ENCODE data around the gene TBC1D16. TPM values are rescaled to one million over a fixed set of nuclear protein-coding genes. Genes with fewer than 3 reads are reported as not detected.
"Not testable (repeated sequence)": the region's sequence is repeated elsewhere in the genome, so short reads cannot be mapped to it uniquely, and the experiment has no call there.

The TBC1D16 gene
- total RNA-seq, 2 donors from 2014 or later, result 29.9 to 30.9 TPM

DNA sequence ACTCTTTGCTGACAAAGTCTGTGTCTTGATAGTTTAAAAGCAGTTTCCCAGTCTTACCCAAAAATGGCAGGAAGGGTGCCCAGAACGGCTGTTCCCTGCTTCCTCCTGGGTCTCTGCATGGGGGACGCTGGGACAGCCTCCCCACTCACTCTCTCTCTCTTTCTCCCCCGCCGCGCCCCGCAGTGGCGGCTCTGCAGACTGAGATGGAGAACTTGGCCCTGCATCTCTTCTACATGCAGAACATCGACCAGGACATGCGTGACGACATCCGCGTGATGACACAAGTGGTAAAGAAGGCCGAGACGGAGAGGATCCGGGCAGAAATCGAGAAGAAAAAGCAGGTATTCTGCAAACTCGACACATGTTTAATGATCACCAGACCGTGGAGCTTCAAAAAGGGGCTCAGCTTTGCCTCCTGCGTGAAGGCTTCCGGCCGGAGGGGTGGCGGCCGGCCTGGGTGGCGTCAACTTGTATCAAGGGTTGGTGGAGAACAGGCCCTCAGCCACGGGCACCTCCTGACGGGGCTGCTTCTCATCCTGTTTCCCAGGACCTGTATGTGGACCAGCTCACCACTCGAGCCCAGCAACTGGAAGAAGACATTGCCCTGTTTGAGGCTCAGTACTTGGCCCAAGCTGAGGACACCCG, 22.8 kb upstream of the TBC1D16 start:
- DNase-seq, result no peak
- intact Hi-C loops (cut with DNase I), result no loop called here
- no peak for ATAC-seq

DNA sequence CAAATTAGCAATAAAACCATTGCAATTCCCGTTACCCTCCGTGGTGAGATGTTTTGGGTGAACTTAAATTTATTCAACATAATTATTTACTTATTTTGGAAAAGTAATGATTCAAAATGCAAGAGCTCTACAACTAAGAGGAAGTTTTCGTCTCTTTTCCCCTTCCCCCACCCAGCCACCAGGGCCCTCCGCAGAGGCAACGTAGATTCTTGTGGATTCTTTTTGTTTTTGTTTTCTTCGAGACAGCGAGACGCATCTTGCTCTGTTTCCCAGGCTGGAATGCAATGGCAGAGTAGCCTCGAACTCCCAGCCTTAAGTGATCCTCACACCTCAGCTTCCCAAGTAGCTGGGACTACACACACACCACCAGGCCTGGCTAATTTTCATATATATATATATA, 19.9 kb upstream of the TBC1D16 start:
- intact Hi-C loops (cut with DNase I), result no loop called here
- ATAC-seq (no peak), DNase-seq (no peak)

DNA sequence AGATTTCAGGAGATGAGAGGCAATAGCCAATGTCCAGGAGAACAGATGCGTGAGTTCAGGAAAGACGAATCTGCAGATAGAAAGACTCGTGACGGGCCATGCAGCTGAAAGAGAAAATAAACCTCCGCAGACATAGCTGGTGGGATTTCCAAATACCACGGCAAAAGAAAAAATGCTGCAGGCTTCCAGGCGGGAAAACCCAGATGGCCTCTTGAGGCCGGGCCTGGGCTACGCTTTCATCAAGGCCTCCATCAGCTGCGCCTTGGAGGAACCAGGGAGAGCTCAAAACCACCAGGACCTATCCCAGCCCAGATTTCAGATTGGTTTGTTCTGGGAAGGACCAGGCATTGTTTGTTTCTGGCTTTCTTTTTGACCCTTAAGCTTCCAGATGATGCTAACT, 17.4 kb upstream of the TBC1D16 start:
- ATAC-seq (no peak), DNase-seq (no peak)
- intact Hi-C loops (cut with DNase I), result no loop called here

DNA sequence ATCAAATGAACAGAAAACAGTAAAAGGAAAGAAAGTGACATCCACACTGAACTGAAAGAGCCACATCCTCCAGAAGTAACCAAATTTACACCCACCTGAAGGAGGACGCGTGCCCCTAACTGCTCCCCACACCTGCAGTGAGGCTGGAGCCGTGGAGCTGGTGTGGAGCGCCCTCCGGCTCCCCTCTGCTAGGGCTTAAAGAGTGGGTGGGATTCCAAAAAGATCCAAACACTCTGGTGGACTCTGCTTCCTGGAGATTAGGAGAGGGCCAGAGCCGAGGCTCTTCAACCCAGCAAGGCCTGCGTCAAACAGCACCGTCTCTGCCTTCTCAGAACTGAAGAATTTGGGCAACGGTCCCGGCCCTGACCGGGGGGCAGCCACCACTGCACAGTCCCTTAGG, 16.0 kb upstream of the TBC1D16 start:
- no peak for DNase-seq
- intact Hi-C loops (cut with DNase I), result no loop called here
- ATAC-seq, result no peak

DNA sequence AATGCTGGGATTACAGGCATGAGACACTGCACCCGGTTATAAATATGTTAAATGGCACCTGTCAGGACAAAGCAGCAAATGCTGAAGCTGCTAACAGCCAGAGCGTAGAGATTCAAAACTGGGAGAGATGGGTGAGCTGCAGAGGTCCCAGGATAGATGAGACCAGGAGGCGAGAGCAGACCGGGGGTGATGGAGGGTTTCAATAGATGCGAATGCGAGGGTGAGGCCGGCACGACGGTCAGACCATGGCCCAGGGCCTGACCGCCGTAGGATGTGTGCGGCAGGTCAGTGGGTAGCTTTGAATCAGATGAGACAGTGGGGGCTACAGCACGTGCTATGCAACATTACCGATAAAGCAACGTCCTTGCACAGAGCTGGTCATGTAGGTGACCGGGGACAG, 15.0 kb upstream of the TBC1D16 start:
- intact Hi-C loops (cut with DNase I), result no loop called here
- no peak for DNase-seq
- no peak for ATAC-seq

DNA sequence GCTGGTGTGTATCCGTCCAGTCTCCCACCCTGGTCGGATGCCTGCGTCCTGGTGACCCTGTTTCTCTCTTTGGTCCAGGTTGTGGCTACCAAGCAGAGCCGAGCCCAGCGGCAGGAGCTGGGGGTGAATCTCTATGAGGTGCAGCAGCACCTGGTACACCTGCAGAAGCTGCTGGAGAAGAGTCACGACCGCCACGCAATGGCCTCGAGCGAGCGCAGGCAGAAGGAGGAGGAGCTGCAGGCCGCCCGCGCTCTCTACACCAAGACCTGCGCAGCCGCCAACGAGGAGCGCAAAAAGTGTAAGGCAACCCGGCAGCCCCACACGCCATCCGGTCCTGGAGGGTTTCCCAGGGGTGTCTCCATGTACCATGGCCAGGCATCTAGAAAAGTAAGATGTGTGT, 14.3 kb upstream of the TBC1D16 start:
- intact Hi-C loops (cut with DNase I), result no loop called here
- DNase-seq, result no peak
- ATAC-seq, result no peak

DNA sequence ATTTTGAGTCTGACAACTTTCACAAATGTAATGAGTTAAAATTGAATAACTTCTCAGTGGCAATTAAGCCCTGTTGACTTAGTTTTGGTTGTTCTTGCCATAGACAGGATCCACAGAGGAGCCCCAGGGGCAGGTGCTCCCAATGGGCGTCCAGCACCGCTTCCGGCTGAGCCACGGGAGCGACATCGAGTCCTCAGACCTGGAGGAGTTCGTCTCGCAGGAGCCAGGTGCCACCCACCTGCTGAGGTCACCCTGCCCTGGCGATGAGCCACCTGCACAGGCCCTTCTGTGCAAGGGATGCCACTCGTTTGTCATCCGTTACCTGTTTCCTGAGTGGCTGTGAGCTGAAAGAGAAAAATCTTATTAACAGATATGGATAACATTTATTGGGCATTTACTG, 11.5 kb upstream of the TBC1D16 start:
- intact Hi-C loops (cut with DNase I), result no loop called here
- DNase-seq, result no peak
- ATAC-seq, result no peak

DNA sequence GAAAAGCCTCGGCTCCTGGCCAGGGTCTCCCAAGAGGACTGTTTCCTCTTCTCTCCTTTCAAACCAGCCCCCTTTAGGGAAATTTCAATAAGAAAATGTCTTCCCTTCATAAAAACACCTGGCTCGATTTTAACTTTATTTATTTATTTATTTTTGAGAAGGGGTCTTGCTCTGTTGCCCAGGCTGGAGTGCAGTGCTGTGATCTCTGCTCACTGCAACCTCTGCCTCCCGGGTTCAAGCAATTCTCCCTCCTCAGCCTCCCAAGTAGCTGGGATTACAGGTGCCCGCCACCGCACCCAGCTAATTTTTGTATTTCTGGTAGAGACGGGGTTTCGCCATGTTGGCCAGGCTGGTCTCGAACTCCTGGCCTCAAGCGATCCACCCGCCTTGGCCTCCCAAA, 11.0 kb upstream of the TBC1D16 start:
- DNase-seq; ATAC-seq; intact Hi-C loops (cut with DNase I): not testable (repeated sequence)

DNA sequence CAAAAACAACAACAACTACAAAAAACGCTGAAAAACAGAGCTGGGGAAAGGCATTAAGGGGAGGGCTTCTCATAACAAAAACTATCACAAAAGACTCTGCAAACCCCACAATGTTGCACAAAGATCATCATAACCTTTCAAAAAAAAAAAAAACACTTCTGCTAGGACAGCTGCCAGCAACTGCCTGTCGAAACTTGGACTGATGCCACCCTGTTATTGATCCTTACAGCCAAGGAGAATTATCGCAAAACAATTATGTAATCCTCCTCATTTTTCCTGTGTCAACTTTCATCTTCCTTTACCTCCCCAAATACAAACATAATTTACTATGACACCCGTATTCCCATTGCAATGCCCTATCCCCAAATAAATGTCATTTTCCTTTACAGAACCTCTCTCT, 10.0 kb upstream of the TBC1D16 start:
- ATAC-seq, result no peak
- intact Hi-C loops (cut with DNase I), result no loop called here
- DNase-seq, result no peak

DNA sequence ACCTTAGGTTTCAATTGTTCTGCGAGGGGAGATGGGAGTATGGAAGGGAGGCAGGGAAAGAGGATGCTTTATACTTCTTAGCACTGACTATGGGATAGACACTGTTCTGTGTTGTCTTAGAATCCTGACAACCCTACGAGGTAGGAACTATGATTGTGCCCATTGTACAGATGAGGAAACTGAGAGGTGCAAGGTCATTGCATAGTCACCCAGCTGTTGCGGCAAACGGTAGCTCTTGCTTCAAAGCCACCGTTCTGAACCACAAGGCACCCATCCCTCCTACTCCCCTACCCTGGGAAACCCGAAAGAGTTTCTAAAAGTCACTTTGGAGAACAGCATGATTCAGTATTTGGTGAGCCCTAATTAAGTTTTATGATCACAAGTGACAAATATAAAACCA, 8.3 kb upstream of the TBC1D16 start:
- DNase-seq (no peak), ATAC-seq (no peak)
- intact Hi-C loops (cut with DNase I), result no loop called here

DNA sequence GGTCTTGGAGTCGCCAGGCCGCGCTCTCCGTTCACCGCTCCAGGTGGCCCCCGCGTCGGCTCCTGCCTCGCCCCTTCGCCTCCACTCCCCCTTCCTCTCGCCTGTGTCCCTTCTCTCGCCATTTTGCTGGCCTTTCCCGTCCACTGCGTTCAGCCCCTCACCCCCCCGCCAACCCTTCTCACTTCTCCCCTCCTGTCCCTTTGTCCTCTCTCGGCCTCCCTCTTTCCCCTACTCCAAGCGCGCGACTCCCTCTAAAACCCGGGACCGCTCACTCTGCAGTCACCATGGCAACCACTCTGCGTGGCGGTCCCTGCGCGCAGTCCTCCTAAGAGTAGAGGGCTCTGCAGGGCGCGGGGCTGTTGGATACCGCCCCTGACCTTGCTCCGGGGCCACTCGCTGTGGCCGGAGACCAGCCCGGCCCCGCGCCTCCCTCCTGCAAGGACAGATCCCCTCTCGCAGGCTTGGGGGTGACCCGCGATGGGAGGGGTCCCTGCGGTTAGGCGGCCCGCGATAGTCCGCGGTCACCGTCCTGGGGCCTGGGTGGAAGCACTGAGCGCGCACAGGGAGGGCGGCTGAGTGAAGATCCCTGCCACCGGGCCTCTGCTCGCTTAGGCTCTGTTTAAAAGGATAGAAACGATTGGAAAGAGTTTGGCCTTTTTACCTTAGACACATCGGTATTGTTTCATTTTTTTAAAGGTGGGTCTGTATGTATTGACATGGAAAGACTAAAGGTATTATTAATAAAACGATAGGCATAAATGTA, 1.2 kb upstream of the TBC1D16 start:
- peak; percentile 28 to 38 for ATAC-seq
- no peak for DNase-seq
- intact Hi-C loops (cut with DNase I), result no loop called here

DNA sequence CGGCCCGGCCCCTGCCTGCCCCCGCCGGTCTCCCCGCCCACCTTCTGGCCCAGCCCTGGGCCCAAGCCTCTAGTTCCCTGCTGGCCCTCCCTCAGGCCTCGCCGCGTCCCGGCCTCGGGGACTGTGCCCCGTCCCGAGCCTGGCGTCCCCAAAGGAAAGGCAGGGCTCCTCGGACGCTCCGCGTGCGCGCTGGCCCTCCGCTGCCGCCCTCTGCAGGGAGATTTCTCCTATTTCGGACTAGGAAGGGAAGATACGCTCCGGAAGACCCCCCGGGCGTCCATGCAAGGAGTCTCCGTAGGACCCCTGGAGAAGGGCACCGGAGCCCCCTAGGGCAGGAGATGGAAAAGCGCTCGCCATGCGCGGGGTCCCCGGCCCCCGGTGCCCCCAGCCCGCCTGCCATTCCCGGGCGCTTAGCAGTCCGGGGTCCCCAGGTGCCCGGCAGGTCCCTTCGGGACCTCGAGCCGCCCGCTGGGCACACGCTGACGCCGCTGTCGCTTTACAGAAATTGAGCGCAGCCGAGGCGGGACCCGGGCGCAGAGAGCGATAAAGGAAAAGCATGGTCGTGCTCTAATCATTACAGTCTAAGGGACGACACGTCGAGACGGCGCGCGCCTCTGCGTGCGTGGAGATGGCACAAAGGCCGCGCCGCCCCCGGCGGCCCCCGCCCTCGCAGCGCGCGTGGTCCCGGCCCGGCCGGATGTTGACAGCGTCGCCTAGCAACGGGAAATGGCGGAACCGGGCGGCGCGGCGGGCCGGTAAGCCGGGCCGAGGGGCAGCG, 454 bp upstream of the TBC1D16 start, which contains the start of gene CCDC40:
TSS of gene CCDC40 (plus strand) at position 706 of the 778 bp plus-strand sequence. CDS start at position 727, 21 bp downstream.
- ATAC-seq, result peak; percentile 96 to 97
- intact Hi-C loops (cut with DNase I), result no loop called here
- DNase-seq, result peak; percentile 91

DNA sequence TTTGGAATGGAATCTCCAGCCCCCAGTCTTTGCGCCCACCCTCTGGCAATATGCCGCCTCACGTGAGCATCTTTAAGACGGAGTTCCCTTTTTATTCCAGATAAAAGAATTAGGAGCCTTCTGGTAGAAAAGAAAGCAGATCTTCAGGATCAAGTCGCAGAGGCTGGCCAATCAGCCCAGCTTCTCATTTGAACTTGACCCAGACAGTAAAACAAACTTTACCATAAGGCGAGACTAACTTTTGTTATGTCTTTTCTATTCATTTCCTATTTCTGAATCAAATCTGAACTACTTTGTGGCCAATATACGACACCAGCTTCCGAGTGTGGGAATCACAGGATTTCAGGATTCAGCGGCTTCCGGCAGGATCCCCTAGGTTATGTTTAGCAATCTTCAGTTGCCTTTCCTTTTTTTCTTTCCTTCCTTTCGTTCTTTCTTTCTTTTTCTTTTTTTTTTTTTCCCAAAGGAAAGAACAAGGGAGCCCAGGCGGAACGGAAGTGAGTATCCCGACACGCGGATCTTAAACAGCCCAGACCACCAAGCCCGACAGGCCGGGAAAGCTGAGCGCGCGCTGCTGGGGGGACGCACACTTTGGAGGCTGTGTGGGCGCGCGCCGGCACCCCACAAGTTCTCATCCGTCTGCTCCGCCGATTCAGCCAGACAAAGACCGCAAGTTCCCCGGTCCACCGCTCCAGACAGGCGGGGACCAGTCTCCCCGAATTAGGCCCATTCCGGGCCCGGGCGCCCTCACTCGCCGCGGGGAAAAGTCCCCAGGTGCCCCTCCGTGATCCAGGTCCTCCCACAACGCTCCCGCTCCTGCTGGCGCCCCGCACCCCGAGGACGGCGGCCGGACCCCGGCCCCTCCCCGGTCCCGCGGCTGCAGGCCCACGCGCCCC, 633 bp downstream of the TBC1D16 start:
- intact Hi-C loops (cut with DNase I), result no loop called here
- ATAC-seq (no peak), DNase-seq (peak; percentile 54)

DNA sequence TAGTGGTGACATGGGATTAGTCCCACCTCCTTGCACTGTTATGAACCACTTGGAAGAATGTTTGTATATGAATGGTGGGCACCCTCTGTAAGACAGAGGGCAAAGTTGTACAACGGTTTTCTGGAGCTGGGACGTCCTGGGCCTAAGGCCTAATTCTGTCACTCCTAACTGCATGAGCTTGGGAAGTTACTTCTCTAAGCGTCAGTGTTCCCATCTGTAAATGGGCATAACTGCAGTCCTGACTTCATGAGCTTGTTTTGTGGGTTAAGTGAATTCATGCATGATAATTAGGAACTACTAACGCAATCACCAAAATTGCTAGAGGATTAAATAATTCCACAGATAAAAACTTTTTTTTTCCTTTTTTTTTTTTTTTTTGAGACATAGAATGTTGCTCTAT, 1.8 kb downstream of the TBC1D16 start:
- ATAC-seq, result no peak

DNA sequence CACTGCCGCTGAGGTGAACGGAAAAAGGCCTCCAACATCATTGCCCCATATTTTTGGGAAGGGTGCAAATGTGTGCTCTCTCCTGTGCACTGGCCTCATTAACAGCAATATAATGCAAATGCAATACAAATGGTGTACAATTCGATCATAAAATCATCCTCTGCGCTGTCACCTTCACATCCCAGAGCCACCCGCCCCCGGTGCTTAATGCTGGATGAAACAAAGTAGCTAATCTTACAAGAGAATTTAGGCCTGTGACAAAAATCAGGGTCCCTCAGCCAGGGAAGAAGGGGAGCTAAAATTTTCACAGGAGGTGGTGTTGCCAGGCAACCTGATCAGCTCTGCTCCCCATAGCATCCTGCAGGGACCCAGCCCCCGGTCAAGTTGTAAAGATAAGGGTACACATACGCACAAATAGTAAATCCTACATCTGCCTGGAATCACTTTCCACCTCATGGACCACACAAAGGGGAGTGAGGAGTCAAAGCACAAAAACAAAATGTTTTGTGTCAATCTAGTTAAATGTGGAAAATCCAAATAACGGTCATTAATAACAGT, 3.0 kb downstream of the TBC1D16 start:
- ATAC-seq (no peak), DNase-seq (no peak)
- intact Hi-C loops (cut with DNase I), result no loop called here

More for the DNA sequence above, 1.8 kb downstream of the TBC1D16 start:
- no peak for DNase-seq
- intact Hi-C loops (cut with DNase I), result no loop called here

DNA sequence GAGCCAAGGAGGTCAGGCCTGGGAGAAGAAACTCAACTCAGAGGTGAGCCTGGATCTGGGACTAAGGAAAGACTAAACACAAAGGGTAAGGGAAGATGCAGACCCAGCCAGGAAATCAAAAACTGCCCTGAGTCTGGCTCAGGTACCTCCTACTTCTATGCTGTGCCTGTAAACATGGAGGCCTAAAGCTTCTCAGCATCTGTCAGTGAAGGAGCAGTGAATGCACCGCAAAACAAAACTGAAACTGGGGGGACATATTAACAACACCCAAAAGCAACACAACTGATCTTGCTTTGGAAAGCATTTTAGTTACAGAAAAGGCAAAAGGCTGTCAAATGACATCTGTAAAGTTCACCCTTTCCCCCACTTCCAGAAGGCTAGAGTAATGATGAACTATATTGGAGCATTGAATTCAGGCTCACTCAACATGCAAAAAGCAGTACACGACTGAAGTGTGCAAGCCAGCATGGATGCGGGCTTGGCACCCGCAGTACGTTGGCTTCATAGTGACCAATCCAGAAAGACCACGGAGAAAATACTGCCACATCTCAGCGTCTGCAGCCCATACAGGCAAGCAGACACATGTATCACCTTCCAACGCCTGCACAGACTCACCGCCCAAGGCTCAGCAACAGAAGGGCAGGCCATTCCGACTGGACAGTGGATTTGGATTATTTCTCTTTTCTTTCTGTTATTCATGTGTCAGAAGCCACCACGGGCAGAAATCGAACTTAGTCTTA, 3.8 kb downstream of the TBC1D16 start:
- no peak for DNase-seq
- ATAC-seq, result no peak
- intact Hi-C loops (cut with DNase I), result no loop called here

DNA sequence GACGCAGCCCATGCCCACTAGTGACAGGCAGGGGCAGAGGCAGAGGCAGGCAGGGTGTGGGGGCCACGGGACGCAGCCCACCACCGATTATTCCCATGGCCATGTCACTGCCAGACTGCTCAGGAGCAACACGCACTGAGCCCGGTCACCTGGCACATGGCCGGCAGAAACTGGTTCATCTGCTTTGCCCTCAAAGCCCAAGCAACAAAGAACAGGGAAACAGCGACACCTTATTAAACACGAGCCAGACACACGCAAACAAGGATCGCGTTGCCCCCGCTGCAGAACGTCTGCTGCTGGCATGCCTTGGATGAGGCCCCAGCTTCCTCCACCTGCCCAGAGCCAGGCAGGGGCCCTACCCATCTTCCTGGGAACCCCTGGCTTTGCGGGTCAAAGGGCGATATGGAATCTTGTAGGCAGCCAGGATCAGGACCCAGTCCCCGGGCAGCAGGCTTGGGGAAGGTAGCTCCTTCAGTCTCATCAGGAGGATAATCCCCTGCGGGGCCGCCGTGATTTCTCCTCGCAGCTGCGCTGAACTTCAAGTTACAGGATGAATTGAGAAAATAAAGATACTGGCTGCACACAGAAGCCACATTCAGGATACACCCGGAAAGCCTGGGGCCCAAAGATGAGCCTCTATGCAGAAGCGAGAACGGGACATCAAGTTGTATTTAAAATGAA, 4.8 kb downstream of the TBC1D16 start:
- no peak for DNase-seq
- intact Hi-C loops (cut with DNase I), result no loop called here
- no peak for ATAC-seq

All from left cardiac atrium (tissue), 4 donors.